Lung microvascular endothelial cell (primary cell): ENCODE data around the gene SLC24A3. TPM values are rescaled to one million over a fixed set of nuclear protein-coding genes. Genes with fewer than 3 reads are reported as not detected.

Source experiments
- DNase-seq, 2 donors: peaks; one replicate each; pipeline versions ENCODE4 v3.0.0 to v3.0.0-alpha.2; 2010; ENCODE audit warnings: low read depth in 2 of 2
- total RNA-seq: library from RNA; depleted of rRNA; stranded (reverse); fragments of >200 nt; gene quantifications from 2 replicates; pipeline ENCODE4 v1.2.1, GENCODE V29; 2014

Gene SLC24A3
- total RNA-seq, 1 donor from 2014 or later = under 0.01 TPM

DNA sequence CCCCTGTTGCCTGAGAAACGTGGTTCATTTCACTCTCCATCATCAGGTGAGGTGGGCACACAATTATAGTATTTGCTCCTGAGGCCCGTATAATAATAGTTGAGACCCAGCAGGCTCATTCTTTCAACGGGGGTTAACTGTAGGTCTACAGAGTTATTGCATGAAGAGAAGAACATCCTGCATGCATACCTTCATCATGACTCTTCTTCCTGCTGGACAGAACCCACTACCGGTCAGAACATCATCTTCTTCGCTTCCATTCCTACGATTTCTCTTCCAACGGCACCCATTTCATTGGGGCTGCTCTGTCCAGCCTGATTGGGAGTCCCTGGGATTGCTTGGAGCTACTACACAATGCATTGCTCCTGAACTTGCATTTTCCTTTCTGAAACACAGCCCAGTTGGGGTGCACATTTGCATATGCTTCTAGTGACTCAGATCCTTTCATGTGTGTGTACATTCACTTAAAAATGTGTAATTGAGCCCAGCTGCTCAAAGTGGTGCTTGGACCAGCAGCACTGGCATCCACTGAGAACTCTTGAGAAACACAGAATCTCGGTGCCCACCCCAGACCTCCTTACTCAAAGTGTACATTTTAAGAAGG is 57.4 kb downstream of the SLC24A3 start:
- DNase-seq = no peak

- DNase-seq = no peak
Observed at GRCh38 chr20:19271879-19272651, 59.6 kb downstream of the SLC24A3 start.

GRCh38 chr20:19272976-19273654 is 60.7 kb downstream of the SLC24A3 start:
- DNase-seq = no peak

DNA sequence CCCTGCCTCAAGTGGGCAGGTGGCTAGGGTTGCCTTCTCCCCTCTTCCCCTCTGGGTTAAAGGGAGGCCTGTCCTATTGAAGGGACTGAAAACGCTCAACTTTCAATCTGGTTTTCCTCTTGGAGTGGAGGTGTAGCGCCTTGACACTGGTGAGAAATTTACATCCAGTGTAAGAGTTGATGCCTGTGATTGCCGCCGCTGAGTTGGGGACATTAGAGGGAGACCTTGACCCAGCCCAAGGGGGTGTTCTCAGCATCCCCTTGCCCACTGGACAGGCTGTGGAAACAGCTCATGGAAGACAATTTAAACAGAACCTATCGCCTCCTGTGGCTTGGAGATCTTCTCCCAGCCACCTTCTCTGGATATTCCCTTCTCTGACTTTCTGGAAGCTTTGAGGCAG is 61.6 kb downstream of the SLC24A3 start:
- DNase-seq = no peak

DNA sequence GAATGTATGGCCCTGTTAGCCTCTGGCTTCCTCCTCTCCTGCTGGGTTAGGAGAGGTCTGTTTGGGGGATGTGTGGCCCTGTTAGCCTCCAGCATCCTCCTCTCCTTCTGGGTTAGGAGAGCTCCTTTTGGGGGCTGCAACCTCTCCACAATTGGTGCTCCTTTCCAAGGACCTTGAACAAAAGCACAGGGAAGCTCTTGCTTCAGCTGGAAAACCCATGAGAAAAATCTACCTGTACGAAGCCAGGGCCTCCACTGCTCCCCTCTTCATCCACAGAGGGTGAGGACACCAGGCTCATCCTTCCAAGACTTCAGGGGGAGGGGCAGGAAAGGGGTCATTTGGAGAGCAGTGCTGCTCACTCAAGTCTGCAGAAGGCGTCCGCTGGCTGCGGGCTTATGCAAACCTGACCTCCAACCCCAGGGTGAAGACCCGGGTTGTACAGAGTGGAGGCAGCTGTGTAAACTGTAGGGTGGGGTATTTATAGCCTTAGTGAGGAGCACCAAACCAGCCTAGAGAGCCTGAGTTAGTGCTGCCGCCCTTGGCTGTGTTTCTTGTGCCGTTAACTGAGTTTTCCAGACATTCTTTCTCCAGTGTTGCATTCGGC is 62.1 kb downstream of the SLC24A3 start:
- DNase-seq = no peak

DNA sequence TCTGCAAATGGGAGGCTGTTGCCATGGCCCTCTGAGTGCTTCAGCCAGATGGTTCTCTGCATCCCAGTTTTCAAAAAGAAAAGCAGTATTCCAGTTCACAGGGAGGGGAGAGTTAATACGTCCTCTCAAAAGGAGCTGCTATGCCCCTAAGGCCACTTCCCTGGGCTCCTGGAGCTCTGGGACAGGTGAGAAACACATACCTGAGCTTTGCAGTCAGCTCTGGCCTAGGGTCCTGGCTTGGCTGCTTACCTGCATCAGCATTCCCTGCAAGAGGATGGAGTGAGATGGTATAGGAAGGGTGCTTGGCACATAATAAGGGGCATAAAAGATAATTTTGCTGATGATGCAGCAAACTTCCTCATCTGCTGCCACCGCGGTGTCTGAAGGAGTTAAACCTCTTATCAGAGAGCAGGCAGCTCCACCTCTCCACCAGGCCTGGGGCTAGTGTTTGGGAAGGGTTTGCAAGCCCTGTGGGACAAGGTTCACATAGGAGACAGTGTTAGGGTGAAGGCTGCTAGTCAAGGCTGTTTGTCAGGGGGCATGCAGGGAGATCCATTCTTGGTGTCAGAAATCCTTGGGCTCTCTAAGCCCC is 62.7 kb downstream of the SLC24A3 start:
- DNase-seq = no peak

GRCh38 chr20:19275630-19276071 is 63.2 kb downstream of the SLC24A3 start:
- DNase-seq = no peak

- DNase-seq = no peak
Observed at GRCh38 chr20:19277381-19277780, 64.9 kb downstream of the SLC24A3 start.

GRCh38 chr20:19283490-19284025 is 71.1 kb downstream of the SLC24A3 start:
- DNase-seq = no peak

DNA sequence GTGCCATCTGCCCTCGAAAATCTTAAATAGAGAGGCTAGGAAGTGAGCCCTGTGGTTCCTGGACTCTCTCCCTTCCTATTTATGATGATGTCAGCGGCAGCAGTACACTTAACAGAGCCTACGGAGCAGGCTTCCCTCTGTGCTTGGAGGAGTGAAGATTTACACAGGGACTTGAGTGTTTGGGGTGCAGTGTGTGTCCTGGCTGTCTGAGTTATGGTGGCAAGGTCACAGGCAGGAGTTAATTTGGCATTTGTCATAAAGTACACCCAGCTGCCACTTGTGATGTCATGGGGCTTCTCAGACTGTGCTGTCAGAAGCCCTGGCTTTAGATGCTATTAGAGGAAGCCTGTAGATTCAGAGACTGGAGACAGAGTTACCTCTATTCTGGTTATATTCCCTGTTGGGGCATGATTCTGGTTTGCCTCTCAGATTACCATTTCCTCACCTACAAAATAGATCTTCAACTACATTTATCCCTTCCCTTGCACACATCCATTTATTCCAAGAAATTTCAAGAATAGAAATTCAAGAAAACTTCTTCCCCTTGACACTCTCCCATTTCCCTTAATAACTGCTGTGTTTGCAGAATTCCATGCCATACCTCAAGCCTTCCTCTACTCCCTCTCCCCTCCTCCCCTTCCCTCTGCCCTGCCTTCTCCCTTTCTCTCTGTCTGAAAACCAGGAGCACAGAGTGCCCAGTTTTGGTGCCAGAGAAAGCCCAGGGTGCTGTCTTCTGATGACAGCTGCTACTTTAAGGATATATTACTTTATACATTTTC is 72.1 kb downstream of the SLC24A3 start:
- no peak for DNase-seq

DNA sequence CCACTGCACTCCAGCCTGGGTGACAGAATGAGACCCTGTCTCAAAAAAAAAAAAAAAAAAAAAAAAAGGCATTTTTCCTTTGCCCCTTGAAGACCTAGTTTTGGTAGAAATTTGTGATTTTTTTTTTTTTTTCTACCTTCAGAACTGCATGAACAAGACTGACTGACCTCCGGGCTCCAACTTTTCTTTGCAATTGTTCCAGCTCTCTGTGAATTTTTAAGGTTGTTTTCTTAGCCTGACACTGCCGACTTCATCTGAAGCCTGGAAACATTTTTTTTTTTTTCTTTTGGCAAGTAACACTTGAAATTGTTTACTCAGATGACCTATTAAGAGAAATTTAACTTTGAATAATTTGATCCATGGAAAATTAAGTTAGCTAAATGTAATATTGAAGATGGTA is 73.0 kb downstream of the SLC24A3 start:
- DNase-seq = no peak

GRCh38 chr20:19288061-19288460 is 75.6 kb downstream of the SLC24A3 start:
- DNase-seq = no peak

- DNase-seq = no peak
Observed at GRCh38 chr20:19288636-19289035, 76.2 kb downstream of the SLC24A3 start.

- DNase-seq = no peak
Observed at GRCh38 chr20:19289451-19289850, 77.0 kb downstream of the SLC24A3 start.

- DNase-seq = no peak
Observed at GRCh38 chr20:19291024-19291817, 78.8 kb downstream of the SLC24A3 start.

GRCh38 chr20:19291818-19292132 is 79.3 kb downstream of the SLC24A3 start:
- no peak for DNase-seq

- DNase-seq = no peak
Observed at GRCh38 chr20:19292254-19292653, 79.8 kb downstream of the SLC24A3 start.

- no peak for DNase-seq
Observed at GRCh38 chr20:19295076-19295475, 82.6 kb downstream of the SLC24A3 start.

DNA sequence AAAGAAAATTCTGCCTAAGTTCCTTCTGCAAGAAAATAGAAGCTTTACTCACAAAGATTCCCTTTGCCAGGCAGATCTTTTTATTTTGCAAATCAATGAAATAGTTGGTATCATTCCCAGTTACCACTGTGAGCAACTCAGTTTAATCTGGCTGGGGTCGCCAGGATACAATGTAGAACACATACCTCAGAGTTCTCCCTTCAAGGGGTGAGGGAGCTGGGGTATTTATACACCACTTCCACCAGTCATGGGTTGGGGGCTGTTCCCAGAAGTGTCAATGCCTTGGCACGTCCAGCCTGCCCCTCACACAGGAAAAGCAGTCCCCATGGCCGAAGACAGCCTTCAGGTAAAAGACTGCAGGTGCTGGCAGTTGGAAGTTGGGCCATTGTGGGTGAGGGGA is 86.2 kb downstream of the SLC24A3 start:
- no peak for DNase-seq

DNA sequence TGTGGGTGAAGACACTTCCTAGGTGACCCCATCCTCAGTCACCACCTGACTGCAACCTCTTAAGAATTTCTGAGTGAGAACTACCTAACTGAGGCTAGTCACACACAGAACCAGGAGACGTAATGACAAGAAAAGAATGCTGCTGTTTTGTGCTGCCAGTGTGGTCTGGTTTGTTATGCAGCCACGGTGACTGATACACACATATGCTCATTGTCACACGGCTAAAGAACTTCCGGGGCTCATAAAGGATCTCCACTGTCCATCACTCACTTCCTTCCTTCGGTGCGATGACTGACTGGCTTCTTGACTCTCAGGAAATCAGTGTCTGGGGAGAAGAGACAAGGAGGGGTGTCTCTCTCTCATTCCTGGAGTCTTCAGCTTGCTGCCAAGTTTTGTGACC is 88.0 kb downstream of the SLC24A3 start:
- DNase-seq = no peak
